Amygdala (tissue), 56 donors: ENCODE data around the gene KLF18.
"Not testable (repeated sequence)": the region's sequence is repeated elsewhere in the genome, so short reads cannot be mapped to it uniquely, and the experiment has no call there.

Source experiments
- DNase-seq, 56 donors: peaks; one replicate each; lab custom pipeline; 2025; lab: John Stamatoyannopoulos, UW

KLF18 gene

DNA sequence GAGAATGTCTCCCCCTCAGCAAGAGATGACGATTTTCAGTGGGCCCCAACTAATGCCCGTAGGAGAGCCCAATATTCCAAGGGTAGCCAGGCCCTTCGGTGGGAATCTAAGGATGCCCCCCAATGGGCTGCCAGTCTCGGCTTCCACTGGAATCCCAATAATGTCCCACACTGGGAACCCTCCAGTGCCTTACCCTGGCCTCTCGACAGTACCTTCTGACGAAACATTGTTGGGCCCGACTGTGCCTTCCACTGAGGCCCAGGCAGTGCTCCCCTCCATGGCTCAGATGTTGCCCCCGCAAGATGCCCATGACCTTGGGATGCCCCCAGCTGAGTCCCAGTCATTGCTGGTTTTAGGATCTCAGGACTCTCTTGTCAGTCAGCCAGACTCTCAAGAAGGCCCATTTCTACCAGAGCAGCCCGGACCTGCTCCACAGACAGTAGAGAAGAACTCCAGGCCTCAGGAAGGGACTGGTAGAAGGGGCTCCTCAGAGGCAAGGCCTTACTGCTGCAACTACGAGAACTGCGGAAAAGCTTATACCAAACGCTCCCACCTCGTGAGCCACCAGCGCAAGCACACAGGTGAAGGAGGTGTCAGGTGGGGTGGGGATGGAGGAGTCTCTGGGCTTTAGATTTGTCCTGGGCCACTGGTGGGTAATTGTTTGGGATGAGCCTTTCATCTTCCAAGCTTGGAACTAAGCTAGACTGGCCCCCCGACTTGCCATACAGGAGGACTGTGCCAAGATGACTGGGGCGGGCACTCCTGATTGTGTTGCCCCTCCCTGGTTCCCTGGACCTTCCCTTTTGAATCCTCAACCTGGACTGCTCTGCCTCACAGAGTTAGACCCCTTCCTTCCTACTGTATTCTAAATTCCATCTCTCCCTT, 11.6 kb downstream of the KLF18 start:
- DNase-seq, result no peak

DNA sequence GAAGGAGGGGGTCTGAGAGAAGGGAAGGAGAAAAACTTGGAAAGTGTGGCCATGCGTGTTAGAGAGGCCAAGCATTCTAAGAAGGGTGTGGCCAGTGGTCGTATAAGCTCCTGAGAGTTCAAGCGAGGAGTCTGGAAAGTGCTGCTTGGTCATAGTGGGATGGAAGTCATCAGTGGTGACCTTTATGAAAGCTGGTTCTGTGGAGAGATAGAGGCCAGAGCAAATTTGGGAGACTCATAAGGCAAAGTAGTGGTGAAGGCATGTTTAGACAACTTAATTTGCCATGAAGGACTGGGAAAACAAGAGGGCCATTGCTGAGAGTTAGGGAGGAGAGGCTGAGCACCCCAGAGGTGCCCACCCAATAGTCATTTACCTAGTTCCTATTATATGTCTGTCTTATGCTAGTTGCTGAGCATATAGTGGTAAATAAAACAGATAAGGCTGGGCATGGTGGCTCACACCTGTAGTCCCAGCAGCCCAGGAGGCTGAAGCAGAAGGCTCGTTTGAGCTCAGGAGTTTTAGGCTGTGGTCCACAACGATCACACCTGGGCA, 21.0 kb downstream of the KLF18 start:
- no peak for DNase-seq

DNA sequence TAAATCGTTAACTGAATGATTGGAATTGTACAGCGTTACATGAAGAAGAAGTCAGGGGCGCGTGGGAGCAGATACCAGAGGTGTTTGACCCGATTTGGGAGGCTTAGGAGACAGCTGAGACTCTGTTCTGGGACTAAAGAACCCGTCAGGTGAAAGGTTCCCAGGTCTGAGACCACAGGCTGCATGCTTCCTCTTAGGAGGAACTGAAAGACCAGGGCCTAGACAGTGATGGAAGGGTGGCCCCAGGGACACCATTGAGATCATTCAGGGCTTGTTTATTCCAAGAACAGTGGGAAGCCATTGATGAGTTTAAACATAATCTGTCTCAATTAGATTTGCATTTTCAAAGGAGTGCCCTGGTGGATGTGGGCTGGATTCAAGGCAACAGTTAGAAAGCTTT, 21.9 kb downstream of the KLF18 start:
- DNase-seq, result no peak

DNA sequence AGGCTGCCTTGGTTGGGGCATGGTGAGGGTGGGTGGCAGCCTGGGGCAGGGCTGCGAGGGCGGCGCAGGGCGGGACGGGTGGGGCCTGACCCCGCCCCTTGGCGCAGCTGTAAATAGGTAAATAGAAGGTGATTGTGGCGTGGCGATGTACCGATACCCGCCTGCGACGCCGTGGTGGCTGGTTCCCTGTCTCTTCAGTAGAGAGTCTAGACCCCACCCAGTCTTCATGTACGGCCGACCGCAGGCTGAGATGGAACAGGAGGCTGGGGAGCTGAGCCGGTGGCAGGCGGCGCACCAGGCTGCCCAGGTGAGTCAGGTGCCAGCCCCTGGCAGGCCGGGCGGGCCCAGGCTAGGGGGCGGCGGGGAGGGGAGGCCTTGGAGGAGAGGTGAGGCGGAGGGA, 22.7 kb downstream of the KLF18 start, which contains the start of gene KLF17:
Gene KLF17 (plus strand): TSS at position 140 of the 400 bp plus-strand sequence. CDS start 87 bp downstream, at position 227.
- no peak for DNase-seq

DNA sequence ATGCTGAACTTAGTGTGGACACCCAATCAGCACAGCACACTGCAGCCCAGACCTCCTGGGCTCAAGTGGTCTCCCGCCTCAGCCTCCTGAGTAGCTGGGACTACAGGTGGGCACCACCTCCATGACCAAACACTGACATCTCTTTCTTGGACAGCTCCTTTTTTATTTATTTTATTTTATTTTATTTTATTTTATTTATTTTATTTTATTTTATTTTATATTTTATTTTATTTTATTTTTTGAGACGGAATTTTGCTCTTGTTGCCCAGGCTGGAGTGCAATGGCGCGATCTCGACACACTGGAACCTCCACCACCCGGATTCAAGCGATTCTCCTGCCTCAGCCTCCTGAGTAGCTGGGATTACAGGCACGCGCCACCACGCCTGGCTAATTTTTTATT, 24.2 kb downstream of the KLF18 start:
- DNase-seq, result not testable (repeated sequence)

DNA sequence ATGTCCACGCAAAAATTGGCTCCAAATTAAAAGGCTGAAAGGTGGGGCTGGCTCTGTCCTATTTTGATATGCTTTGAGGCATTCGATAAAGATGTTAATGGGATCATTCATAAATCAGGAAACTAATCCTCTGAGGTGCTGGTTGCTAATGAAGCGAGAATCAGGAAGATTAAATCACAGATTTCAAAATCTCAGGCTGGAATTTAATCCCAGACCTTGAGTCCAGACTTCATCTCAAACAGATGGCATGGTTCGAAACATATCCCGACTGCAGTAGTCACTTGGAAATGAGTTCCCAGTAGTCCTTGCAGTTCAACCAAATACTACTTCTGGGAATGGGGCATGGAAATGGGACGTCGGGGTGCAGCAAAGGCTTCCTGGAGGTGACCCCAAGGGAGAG, 27.3 kb downstream of the KLF18 start:
- DNase-seq, result no peak

DNA sequence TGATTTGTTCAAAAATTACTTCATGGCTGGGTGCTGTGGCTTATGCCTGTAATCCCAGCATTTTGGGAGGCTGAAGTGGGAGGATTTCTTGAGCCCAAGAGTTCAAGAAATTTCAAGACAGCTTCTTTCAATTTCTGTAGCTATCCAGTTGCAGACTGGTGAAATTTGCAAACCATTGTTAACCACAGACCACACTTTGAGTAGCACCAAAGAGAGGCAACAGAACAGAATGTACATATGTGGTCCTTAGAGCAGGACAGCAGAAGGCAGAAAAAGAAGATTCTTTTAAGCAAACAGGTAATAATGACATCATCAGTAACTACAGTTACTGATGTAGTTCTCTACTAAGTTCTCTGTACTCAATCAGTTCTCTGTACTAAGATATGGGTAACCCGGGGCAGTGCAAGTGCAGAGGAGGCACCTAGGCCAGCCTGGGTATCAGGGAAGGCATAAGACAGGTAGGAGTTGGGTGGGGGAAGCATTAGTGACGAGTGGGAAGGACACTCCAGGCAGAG, 28.3 kb downstream of the KLF18 start:
- DNase-seq, result no peak

DNA sequence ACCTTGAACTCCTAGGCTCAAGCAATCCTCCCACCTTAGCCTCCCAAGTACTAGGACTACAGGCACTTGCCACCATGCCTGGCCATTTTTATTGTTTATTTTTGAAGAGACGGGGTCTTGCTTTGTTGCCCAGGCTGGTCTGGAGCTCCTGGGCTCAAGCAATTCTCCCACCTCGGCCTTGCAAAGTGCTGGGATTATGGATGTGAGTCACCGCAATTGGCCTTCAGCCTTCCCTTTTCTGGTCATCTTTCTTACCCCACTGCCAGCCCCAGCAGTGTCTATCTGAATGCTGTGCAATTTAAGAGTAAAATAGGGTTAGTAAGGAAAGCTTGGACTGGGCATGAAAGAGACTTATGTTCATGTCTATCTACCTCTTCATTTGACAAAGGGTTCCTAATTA, 28.9 kb downstream of the KLF18 start:
- DNase-seq, result no peak

DNA sequence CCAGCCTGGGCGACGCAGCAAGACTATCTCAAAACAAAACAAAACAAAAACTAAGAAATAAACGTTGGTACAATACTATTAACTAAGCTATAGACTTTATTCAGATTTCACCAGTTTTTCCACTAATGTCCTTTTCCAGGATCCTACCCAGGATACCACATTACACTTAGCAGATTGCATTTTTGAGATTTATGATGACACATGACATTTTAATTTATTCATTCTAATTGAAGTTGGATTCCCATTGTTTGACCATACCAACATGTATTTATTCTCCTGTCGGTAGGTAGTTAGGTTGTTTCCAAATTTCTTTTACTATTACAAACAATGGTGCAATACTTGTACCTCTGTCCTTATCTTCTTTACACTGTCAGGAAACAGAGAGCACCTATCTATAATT, 29.6 kb downstream of the KLF18 start:
- no peak for DNase-seq

DNA sequence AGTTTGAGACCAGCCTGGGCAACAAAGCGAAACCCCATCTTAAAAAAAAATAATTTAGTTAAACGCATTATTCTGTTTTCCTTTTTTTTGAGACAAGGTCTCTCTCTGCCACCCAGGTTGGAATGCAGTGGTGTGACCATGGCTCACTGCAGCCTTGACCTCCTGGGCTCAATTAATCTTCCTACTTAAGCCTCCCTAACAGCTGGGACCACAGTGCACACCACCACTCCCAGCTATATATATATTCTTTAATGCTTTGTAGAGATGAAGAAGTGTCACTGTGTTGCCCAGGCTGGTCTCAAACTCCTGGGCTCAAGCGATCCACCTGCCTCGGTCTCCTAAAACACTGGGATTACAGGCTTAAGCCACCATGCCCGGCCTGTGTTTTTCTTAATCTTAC, 30.5 kb downstream of the KLF18 start:
- no peak for DNase-seq

DNA sequence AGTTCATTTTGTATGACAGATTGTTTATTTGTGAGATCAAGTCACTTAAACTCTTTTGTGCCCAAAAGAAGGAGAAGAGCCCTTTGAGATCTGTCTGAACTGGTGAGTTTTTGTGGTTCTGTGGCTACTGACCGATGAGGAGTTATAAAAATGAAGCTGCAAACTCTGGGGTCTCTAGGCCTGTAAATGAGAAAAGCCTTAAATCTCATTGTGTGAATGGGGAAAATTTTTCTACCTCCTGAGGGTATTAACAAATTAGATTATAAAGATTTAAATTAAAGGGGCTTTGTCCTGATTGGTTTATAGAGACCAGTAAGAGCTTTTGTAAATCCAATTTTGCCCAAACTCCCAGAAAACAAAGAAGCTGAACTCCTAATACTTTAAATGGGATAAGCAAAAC, 32.5 kb downstream of the KLF18 start:
- DNase-seq, result no peak

DNA sequence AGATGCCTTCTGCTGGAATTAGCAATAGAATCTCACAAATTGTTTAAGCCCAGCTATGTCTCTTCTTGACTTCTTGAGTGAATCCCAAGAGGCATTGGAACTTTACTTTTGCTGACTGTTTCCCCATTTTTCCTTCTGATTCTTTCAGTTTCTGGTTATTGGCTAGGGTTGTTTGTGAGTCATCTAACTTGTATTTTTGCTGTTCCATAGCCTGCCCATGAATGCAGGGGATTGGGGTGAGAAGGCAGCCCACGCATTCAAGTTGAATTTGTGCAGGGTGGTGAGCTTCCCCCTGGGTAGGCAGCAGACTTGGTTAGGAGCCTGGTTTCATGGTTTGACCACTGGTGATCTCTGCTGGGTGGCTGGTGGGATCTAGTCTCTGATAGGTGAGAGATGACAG, 33.2 kb downstream of the KLF18 start:
- DNase-seq, result no peak

DNA sequence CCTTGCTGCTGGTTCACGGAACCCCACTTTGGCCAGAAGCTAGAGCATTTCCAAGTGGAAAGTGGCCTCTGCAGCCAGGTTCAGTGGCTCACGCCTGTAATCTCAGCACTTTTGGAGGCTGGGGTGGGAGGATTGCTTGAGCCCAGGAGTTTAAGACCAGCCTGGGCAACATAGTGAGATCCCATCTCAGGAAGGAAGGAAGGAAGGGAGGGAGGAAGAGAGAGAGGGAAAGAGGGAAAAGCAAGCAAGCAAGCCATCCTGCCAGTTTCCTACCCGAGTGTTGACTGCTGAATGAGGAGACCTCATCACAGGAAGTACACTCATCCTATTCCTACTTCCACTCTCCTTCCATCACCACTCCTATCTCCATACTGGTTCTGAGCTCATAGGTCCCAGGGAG, 35.6 kb downstream of the KLF18 start:
- no peak for DNase-seq

DNA sequence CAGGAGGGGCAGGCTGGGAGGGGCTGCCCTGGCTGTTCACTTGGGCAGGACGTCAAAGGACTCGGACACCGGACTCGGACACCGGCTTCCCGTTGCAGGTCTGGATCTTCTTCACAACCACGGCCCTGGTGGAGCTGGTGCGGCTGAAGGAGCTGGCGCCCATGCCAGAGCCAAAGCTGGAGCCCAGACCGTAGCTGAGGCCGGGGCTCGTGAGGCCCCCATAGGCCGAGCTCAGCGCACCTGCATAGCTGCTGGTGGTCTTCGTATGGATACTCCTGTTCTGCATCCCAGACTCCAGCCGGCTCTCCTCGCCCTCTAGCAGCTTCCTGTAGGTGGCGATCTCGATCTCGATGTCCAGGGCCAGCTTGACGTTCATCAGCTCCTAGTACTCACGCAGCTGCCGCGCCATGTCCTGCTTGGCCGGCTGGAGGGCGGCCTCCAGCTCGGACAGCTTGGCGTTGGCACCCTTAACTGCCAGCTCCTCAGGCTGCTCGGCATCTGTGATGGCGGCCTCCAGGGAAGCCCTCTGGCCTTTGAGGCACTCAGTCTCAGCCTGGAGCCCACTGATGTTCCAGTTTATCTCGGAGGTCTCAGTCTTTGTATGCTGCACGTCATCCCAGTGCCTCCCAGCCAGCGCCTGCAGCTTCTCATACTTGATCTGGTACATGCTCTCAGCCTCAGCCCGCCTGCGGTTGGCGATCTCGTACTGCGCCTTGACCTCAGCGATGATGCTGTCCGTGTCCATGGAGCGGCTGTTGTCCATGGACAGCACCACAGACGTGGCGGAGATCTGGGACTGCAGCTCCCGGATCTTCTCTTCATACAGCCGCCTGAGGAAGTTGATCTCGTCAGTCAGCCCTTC, 37.9 kb downstream of the KLF18 start:
- DNase-seq, result no peak

DNA sequence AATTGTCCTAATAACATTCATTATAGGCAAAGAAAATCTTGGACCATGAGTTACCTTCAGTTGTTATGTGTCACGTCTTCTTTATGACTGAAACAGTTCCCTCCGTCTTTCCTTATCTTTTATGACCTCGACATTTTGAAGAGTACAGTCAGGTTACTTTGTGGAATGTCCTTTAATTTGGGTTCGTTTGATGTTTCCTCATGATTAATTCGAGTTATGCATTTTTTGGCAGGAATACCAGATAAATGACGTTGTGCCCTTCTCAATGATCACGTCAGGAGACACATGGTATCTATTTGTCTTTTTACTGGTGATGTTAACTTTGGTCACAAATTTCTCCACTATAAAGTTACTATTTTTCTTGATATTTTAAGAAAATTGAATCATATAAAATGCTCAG, 40.1 kb downstream of the KLF18 start:
- DNase-seq, result no peak

DNA sequence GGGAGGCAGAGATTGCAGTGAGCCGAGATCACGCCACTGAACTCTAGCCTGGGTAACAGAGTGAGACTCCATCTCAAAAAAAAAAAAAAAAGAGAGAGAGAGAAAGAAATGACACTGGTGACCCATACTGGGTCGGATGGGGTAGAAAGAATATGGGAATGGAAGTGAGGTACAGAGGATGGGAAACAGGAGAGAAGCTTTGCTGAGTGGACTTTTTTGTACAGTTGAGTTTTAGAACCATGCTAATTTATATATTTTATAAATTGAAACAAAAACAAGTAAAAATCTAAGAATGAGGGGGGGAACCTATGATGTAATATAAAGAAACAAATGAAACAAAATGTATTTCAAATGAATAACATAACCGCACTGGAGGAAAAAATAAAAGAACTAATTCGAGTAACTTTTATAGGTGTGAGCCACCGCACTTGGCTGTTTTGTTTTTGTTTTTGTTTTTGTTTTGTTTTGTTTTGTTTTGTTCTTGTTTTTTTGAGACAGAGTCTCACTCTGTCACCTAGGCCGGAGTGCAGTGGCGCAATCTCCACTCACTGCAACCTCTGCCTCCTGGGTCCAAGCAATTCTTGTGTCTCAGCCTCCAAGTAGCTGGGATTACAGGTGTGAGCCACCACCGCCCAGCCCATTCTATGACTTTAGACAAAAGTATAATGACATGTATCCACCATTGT, 41.1 kb downstream of the KLF18 start:
- DNase-seq, result no peak

DNA sequence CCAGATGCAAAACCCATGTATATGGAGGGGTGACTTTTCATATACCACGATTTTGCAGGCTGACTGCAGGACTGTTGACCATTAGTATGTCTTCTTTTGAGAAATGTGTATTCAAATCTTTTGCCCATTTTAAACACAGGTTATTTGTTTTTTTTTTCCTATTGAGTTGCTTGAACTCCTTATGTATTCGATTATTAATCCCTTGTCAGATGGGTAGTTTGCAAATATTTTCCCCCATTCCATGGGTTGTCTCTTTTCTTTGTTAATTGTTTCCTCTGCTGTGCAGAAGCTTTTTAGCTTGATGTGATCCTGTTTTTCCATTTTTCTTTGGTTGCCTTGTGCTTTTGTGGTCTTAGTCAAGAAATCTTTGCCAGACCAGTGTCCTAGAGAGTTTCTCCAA, 47.4 kb downstream of the KLF18 start:
- no peak for DNase-seq

DNA sequence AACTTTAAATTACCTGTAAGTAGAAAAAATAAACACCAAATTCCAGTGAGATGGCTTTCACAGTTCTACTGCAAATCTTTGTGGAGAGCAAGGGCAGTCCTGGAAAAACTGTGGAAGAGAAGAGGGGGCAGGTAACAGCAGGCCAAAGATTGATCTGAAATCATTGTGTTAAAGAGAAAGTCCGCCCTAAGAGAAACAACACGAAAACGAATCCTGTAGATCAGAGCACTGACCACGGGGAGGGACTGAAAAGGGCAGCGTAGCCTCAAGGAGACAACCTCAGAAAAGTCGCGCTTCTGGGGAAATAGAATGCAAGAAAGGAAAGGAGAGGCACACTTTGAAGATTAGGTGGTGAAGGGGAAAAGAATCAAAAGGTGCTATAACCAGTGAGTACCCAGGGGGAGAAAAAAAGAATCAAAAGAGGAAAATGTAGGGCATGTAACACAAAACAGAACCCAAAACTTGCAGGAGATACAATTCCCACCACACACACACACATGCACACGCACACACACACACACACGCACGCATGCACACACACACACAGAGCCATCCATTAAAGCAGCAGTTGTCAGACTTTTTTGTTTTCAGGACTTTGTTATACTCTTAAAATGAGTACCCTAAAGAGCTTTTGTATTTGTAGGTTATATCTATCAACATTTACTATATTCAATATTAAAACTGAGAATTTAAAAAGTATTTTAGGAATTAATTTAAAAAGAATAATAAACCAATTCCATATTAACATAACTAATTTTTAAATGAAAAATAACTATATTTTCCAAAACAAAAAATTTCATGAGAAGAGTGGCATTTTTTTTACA, 50.8 kb downstream of the KLF18 start:
- DNase-seq, result no peak

DNA sequence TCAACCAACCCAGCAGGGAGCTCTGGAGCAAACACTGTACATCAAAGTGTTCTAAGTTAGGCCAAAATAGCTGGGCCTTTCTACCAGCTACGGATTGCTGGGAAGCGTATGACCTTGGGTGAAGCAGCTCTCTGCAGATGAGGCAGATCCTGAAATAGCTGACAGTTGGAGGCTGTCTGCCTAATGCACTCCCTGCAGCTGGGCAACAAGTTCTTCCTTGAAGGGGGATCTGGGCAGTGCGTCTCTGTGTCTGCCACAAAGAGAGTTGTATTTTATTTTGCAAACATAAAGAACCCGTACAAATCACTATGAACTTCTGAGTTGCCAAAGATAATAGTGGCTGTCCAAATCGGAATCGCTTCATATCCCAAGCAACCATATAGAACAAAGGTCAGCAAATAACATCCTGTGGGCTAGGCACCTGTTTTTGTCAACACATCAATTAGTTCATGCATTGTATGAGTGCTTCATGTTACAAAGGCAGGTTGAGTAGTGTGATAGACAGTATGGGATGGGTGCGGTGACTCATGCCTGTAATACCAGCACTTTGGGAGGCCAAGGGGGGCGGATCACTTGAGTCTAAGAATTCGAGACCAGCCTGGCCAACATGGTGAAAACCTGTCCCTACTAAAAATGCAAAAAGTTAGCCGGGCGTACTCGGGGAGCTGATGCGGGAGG, 51.9 kb downstream of the KLF18 start:
- DNase-seq, result no peak
